Endothelial cell of umbilical vein (primary cell): ENCODE data around the gene LRRC72.

Experiments
- CTCF ChIP-seq, 2 donors: IDR thresholded peaks; 1 replicate in 1 of 2; 2 replicates in 1 of 2; pipeline ENCODE4 v1.5.1; 2011; ENCODE audit warnings: low read length in 2 of 2, mild to moderate bottlenecking in 2 of 2, moderate library complexity in 2 of 2, control low read depth in 1 of 2, inconsistent platforms in 1 of 2, low read depth in 1 of 2; ENCODE audit not compliant: insufficient read depth in 1 of 2; ENCODE audit errors: extremely low read depth in 1 of 2
- EZH2 ChIP-seq: IDR thresholded peaks from 2 replicates; pipeline ENCODE4 v1.6.1; 2012; ENCODE audit warnings: borderline replicate concordance, low read depth, mild to moderate bottlenecking, moderate library complexity, low read length, inconsistent platforms; ENCODE audit not compliant: severe bottlenecking

GRCh38 chr7:16603633-16604032 lies 77.0 kb downstream of the LRRC72 start:
- no peak for TF ChIP-seq EZH2
- TF ChIP-seq CTCF (IDR thresholded peaks at IDR 0.05; ENCODE audit: extremely low read depth in 1 of 2, insufficient read depth in 1 of 2, low read depth in 1 of 2, low read length in 2 of 2): no peak
